ENCODE measurements around the gene KIRREL3. TPM values are rescaled to one million over a fixed set of nuclear protein-coding genes. Genes with fewer than 3 reads are reported as not detected.

Gene KIRREL3
- total and polyA plus RNA-seq, 9 of the 15 experiments (the other 6 are each of a cell fraction or from before 2014, with no cell fraction given): 0.04 to 0.10 TPM; not detected in 7

DNA sequence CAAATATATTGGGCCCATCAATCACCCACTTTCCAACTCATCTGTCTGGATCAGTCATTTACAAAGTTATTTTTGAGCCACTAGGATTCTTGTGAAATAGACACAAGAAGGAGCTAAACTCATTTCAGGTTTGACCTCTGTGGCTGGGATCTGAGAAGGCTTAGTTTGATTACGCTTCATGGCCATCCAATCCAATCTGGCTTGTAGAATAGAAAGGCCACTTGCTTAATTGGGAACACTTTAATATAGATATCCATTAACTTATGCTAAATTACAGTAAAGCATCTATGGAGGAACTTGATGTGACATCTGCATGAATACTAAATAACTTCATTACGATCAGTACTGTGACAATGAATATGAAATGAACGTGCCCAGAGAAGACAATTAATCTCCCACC lies 360.9 kb downstream of the KIRREL3 start (continued):
- TF ChIP-seq, protein P1, sequence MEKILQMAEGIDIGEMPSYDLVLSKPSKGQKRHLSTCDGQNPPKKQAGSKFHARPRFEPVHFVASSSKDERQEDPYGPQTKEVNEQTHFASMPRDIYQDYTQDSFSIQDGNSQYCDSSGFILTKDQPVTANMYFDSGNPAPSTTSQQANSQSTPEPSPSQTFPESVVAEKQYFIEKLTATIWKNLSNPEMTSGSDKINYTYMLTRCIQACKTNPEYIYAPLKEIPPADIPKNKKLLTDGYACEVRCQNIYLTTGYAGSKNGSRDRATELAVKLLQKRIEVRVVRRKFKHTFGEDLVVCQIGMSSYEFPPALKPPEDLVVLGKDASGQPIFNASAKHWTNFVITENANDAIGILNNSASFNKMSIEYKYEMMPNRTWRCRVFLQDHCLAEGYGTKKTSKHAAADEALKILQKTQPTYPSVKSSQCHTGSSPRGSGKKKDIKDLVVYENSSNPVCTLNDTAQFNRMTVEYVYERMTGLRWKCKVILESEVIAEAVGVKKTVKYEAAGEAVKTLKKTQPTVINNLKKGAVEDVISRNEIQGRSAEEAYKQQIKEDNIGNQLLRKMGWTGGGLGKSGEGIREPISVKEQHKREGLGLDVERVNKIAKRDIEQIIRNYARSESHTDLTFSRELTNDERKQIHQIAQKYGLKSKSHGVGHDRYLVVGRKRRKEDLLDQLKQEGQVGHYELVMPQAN (IDR thresholded peaks at IDR 0.05; ENCODE audit: borderline replicate concordance): no peak

DNA sequence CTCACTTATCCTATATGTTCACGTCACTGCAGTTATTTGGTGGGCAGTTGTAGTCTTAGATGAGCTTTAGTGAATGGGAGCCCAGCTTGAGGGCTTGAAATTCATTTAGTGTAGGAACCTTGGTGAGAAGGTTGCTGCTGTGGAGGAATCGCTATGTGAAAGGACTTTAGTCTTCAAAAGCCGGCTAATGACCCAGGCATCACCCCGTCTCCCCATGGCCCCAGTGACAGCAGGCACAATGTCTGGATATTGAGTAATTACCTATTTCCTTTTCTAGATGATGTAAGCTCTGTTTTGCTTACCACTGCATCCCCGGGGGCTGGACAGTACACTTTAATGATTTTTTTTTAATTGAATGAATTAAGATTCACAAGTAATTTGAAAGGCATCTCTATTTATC lies 361.9 kb downstream of the KIRREL3 start:
- 0% methylated on average over 5 of the region's 5 CpGs for WGBS (ENCODE audit: insufficient coverage, low coverage, missing lambda C conversion rate)
- intact Hi-C loops (cut with micrococcal nuclease) (no loop called here), in situ Hi-C loops (cut with MboI) (no loop called here)
- Histone ChIP-seq H3K9ac (ENCODE audit: insufficient read depth in 1 of 2, low read depth in 2 of 2, low read length in 2 of 2) (no peak overlapping the region), H3K4me2 (ENCODE audit: insufficient read depth, low read length) (no peak overlapping the region), H3K9me3 (replicated peaks; ENCODE audit: control insufficient read depth, insufficient read depth, low read depth, low read length) (no peaks in the 10 kb centered on the region), H3K79me2 (ENCODE audit: control insufficient read depth, insufficient read depth, low read length) (no peaks in the 10 kb centered on the region), H3K36me3 (ENCODE audit: control insufficient read depth, insufficient read depth, low read length) (no peaks in the 10 kb centered on the region), H3K27me3 (ENCODE audit: control insufficient read depth in 2 of 2, insufficient read depth in 2 of 2, low read length in 2 of 2) (no peaks in the 10 kb centered on the region), H3K27ac (ENCODE audit: extremely low read depth, low read depth, low read length) (no peak overlapping the region), H3K9me1 (ENCODE audit: control insufficient read depth, insufficient read depth, low read length) (no peaks in the 10 kb centered on the region), H3K4me1 (replicated peaks in 1 of 2; ENCODE audit: control insufficient read depth in 2 of 2, insufficient read depth in 2 of 2, low read length in 2 of 2) (no peaks in the 10 kb centered on the region), H4K20me1 (replicated peaks; ENCODE audit: control insufficient read depth, insufficient read depth, low read length) (no peaks in the 10 kb centered on the region; the same call in 1 of the 2 replicates), H2AFZ (ENCODE audit: low read depth, low read length) (no peak overlapping the region), H3K4me3 (no peak overlapping the region)
- FAIRE-seq: no peak
- TF ChIP-seq MAFF (IDR thresholded peaks at IDR 0.05; ENCODE audit: low read length): no peak
- TF ChIP-seq PHF20 (IDR thresholded peaks at IDR 0.05; ENCODE audit: partially characterized antibody): no peak
- TF ChIP-seq, protein P2, sequence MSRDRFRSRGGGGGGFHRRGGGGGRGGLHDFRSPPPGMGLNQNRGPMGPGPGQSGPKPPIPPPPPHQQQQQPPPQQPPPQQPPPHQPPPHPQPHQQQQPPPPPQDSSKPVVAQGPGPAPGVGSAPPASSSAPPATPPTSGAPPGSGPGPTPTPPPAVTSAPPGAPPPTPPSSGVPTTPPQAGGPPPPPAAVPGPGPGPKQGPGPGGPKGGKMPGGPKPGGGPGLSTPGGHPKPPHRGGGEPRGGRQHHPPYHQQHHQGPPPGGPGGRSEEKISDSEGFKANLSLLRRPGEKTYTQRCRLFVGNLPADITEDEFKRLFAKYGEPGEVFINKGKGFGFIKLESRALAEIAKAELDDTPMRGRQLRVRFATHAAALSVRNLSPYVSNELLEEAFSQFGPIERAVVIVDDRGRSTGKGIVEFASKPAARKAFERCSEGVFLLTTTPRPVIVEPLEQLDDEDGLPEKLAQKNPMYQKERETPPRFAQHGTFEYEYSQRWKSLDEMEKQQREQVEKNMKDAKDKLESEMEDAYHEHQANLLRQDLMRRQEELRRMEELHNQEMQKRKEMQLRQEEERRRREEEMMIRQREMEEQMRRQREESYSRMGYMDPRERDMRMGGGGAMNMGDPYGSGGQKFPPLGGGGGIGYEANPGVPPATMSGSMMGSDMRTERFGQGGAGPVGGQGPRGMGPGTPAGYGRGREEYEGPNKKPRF (IDR thresholded peaks at IDR 0.05; ENCODE audit: low read depth, low read length): no peak
- no peak for TF ChIP-seq ARID2 (IDR thresholded peaks at IDR 0.05)
- no peak for TF ChIP-seq FOXA3 (CRISPR knock-in tag; conservative IDR thresholded peaks at IDR 0.05 in 1 of 2, IDR thresholded peaks at IDR 0.05 in 1 of 2)
- TF ChIP-seq, protein P3, sequence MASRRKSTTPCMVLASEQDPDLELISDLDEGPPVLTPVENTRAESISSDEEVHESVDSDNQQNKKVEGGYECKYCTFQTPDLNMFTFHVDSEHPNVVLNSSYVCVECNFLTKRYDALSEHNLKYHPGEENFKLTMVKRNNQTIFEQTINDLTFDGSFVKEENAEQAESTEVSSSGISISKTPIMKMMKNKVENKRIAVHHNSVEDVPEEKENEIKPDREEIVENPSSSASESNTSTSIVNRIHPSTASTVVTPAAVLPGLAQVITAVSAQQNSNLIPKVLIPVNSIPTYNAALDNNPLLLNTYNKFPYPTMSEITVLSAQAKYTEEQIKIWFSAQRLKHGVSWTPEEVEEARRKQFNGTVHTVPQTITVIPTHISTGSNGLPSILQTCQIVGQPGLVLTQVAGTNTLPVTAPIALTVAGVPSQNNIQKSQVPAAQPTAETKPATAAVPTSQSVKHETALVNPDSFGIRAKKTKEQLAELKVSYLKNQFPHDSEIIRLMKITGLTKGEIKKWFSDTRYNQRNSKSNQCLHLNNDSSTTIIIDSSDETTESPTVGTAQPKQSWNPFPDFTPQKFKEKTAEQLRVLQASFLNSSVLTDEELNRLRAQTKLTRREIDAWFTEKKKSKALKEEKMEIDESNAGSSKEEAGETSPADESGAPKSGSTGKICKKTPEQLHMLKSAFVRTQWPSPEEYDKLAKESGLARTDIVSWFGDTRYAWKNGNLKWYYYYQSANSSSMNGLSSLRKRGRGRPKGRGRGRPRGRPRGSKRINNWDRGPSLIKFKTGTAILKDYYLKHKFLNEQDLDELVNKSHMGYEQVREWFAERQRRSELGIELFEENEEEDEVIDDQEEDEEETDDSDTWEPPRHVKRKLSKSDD (conservative IDR thresholded peaks at IDR 0.05; ENCODE audit: low read length): no peak
- TF ChIP-seq, protein P4, sequence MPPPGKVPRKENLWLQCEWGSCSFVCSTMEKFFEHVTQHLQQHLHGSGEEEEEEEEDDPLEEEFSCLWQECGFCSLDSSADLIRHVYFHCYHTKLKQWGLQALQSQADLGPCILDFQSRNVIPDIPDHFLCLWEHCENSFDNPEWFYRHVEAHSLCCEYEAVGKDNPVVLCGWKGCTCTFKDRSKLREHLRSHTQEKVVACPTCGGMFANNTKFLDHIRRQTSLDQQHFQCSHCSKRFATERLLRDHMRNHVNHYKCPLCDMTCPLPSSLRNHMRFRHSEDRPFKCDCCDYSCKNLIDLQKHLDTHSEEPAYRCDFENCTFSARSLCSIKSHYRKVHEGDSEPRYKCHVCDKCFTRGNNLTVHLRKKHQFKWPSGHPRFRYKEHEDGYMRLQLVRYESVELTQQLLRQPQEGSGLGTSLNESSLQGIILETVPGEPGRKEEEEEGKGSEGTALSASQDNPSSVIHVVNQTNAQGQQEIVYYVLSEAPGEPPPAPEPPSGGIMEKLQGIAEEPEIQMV (tag; conservative IDR thresholded peaks at IDR 0.05; ENCODE audit: low read depth): no peak
- TF ChIP-seq SRF (CRISPR knock-in tag; IDR thresholded peaks at IDR 0.05): no peak
- no peak for TF ChIP-seq LARP7 (IDR thresholded peaks at IDR 0.05)
- TF ChIP-seq FOXM1 (IDR thresholded peaks at IDR 0.05; ENCODE audit: low read depth): no peak
- no peak for TF ChIP-seq FOXM1 (CRISPR knock-in tag; IDR thresholded peaks at IDR 0.05; ENCODE audit: low read depth)
- TF ChIP-seq ZEB2 (IDR thresholded peaks at IDR 0.05): no peak
- TF ChIP-seq NBN (IDR thresholded peaks at IDR 0.05; ENCODE audit: low read depth): no peak
- DNase-seq (ENCODE audit: extremely low read depth in 1 of 4, low spot score in 3 of 4): no peak
- ChIA-PET CTCF (ENCODE audit: low intra/inter-chr PET ratio) (no interaction called here), POLR2A (interaction anchor here (0.5 kb wide), 1 partner anchor 18 kb away, joined by 3 read pairs; no protein-coding TSS in a partner anchor)
- no peak for ATAC-seq
- no TSS peak for BruUV-seq (replicated peaks)

Data from K562 (cell line).